GM21423 (cell line): ENCODE data around the gene IRAK2.

Source experiments
- ATAC-seq: cut with Tn5 transposase; IDR thresholded peaks from one replicate; pipeline ENCODE4 v1.9.1; 2021; ENCODE audit warnings: mild to moderate bottlenecking, moderate library complexity; ENCODE audit not compliant: unreplicated experiment

IRAK2 gene

DNA sequence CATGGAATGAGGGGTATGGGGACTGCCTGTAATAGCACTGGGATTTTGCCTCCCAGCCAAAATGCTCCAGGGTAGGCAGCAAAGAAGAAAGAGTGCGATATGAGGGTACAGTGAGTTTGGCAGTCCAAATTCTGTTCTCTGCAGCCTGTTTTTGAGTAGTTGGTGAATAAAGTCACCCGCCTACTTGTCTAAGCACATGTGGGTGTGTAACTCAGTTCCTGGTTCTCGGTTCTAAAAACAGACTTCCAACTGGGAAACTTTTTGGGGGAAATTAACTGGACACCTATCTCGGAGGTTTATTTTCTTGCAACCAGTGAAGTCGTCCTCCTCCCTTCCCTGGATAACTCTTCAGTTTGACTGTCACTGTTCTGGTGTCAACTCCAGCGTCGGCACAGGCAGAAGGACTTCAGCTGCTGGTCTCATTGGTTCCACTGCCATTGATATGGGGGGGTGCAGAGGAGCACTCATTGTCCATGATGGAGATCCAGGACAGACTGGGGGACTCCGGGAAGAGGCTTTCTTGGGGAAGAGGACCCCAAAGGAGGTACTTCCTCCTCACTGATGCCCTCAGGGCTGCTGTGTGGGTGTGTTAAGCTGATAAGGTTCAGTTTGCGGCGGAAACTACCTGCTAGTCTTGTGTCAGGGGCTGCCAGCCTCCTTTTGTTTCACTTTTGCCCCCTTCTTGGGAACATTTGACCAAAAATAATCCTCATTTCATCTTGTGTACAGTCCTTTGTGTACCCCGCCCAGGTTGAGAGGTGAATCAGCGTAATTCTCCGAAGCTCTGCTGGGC, 114.9 kb downstream of the IRAK2 start:
- no peak for ATAC-seq

DNA sequence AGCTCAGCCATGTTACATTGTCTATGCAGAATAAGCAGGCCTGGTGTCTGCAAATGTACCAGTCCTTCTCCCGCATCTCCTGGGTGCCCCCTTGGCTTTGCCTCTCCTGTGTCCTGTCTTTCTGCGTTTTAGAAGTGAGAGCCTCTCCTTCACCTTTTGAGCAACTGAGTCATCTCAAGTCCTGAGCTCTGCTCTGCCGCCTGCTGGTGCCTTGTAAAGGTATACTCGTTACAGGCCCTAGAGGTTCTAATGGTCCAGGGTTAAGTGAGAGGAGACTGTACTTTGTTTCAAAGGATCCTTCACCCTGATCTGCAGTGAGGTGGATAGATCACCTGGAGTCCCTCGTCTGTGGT, 115.4 kb downstream of the IRAK2 start:
- no peak for ATAC-seq

DNA sequence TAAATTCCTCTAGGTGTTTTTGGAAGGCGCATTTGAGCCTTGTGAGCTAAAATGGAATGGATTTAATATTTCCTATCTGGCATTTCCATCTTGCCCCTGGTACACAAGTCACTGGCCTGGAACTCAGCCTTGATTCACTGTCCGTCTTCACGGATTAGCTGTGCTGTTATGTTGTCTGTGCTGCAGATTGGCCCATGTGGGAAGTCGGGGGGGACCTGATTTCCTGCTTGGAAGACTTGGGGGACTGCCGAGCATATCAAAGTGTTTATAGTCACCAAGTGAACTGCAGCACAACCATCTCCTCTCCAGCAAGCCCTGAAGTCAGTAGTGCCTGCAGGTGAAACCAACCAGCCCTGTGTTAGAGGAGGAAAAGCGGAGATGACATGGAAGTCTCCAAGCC, 115.9 kb downstream of the IRAK2 start:
- ATAC-seq: no peak

DNA sequence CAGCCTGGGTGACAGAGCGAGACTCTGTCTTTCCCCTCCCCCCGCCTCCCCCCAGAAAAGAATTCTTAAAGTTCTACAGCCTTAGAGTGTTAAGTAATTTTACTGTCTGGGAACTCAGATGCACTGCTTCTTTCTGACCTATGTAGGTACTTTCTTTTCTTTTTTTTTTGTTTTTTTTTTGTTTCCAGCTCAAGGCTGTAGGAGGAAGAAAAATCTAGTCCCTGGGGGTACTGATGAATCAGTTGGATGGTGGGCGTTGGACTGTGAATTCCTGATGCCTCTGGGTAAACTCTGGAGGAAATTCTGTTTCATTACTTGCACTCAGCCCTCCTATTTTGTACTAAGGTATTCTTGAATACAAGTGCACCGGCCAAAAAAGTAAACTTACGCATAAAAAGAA, 117.2 kb downstream of the IRAK2 start:
- ATAC-seq: no peak

DNA sequence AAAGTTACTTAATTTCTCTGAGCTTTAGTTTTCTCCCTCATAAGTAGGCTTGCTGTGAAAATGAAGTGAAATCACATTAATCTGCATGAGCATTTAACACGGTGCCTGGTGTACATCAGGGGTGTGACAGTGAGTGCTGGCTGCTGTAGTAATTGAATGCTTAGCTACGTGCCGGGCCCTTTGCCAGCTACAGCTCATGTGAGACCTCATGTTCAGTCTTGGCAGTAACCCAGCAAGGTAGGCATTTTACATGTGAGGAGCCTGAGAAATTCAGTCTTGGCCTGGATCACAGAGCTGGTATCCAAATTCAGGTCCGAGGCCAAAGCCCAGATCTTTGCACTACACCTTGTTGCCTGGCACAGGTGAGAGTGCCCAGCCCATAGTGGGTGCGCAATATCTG, 118.9 kb downstream of the IRAK2 start:
- ATAC-seq: no peak

DNA sequence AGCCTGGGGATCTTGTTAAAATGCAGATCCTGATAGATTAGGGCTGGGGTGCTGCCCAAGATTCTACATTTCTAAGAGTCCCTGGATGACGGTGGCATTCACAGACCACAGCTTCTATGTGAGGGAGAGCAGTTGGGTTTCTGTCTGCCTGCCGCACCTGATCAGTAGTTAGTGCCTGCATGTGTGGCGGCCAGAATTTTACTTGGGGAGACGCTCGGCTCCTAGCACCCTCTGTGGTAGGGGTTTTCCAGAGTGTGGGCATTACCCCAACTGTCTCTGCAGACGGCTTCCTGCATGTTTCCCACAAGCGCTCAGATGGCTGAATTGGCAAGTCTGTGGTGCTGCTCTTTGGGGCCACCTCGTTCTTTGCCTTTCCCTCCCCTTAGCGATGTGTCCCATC, 119.8 kb downstream of the IRAK2 start:
- ATAC-seq: no peak

DNA sequence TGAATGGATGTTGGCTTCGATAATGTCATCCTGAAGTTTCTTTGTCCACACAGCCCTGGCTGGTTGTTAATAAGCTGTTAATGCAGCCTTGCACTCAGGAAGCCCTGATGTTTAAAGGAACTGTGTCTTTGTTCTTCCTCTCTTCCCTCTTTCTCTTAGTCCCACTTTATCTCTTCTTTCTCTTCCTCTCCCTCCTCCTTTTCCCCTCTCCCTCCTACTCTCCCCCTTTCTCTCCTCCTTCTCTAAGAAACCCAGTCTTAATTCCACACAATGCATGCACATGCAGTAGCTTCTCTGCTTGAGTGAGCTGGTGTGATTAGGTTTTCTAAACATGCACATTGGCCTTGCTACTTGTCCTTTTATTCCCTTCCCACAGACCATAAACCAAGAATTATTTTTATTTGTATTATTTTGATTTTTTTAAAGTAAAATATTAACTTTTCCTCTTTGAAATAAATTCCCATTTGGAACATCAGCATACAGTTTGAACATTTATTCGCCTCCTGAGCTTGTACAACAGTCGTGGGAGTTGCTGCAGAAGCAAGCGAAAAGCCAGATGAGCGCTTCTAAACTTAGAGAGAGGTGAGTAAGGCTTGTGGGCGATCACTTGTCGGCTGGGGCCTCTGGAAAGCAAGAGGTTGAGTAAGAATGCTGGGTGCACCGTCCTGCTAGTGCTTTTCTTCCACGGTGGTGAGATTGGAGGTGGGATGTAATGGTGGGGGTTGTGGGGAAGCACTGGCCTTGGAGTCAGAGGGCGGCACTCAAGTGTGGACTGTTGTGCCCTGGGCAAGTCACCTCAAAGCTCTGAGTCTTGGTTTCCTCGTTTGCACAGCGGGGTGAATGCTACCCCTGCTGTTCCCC, 120.8 kb downstream of the IRAK2 start:
- no peak for ATAC-seq

DNA sequence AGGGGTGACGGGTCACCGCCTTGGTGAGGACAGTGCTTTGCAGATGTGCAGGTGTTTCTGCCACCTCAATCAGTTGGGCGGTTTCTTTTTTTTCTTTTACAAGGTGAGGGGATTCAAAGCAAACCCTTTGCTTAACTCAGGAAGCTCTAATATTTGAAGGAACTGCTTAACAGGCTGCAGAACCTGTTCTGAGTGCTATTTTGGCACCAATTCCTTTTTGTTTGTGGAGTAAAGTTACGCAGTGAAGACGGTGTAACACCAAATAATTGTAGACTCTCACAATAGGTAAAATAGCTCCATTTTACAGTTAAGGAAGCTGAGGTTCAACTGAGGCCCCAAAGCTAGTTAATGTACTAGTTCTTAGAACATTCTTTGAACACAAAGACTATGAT, 121.4 kb downstream of the IRAK2 start:
- no peak for ATAC-seq

DNA sequence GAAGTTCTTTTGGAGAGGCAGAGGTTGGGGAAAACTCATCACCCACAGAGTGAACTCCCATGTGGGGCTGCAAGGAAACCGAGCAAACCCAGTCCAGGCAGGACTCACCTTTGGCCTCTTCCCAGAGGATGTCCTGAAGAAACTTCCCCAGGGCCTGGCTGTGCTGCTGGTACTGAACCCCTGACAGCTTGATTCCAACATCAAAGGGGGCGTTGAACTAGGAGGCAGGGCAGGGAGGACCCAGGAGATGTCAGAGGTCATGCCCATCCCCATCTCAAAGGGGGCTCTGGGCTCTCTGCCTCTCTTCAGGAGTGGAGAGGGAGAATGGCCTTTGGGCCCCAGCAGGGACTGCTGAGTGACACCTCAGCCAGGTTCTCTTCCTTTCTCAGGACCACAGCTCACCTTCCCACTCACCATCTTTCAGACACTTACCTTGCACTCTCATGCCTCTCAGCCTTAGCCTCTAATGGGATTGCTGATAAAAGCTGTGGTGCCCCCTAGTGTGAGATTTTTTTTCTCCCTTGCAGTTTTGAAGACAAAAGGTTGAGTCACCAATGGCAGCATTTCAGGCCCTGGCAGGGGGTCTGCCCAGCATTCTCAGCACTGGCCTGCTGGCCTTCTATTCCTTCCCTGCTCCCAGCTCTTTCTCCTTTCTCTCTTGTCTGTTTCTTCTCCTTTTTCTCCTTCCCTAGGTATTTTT, 122.0 kb downstream of the IRAK2 start:
- ATAC-seq: no peak

DNA sequence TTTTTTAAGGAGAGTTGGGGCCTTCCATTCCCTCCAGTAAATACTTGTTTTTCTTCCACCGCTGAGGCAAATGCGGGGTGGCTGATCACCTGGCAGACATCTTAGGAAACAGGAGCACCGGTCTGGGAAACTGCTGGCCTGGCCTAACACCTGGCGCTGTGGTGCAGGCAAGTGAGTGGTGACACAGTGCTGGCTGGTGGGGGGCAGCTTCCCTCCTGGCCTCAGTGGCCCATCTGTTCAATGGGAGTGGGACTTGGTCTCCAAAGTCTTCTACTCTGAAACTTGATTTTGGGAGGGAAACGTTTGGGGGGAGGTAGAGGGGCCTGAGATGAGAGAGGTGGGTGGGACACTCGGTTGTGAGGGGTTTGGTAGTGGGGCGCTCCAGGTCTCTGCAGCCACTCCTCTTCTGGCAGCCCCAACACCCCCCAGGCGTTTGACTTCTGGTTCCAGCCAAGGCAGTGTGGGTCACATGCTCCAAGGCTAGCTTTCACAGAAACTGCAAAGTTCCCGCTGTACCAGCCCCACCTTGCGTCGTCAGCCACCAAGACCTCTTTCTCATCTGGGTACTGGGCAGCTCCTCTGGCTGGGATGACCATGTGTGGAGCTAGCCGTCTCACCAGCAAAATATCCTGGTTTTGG, 123.3 kb downstream of the IRAK2 start:
- ATAC-seq: no peak

DNA sequence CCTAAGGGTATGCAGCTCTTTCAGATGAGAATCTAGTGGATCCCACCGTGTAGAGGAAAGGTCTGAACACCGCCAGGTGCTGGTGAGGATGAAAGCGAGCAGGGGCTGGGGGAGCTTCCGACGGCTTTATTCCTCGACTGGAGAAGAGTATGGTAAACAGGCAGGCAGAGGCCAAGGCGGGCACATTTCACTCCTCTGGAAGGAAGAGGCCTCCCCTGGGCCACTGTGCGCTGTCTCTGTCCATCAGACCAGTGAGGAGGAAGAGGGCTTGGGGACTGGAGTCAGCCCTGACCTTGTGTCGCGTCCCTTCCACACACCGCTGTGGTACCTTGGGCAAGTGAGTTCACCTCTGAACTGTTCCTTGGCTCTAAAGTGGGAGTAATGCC, 123.8 kb downstream of the IRAK2 start:
- ATAC-seq: no peak

DNA sequence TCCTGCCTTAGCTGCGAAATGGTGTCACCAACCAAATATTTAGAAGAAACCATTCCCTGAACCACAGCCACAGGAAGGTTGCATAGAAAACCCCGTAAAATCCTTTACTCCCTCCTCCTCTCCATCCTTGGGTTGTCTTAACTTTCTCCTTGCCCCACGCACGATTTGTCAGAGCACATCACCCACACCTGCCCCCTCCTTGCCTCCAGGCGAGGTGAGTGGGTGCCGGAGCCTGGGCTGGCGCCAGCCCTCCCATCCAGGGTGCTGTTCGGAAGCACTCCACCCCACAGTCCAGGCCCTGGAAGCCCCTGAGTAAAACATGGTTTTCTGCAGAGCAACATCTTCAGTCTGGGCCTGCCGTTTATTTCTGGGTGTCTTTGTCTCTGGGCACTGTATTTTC, 124.4 kb downstream of the IRAK2 start:
- no peak for ATAC-seq

DNA sequence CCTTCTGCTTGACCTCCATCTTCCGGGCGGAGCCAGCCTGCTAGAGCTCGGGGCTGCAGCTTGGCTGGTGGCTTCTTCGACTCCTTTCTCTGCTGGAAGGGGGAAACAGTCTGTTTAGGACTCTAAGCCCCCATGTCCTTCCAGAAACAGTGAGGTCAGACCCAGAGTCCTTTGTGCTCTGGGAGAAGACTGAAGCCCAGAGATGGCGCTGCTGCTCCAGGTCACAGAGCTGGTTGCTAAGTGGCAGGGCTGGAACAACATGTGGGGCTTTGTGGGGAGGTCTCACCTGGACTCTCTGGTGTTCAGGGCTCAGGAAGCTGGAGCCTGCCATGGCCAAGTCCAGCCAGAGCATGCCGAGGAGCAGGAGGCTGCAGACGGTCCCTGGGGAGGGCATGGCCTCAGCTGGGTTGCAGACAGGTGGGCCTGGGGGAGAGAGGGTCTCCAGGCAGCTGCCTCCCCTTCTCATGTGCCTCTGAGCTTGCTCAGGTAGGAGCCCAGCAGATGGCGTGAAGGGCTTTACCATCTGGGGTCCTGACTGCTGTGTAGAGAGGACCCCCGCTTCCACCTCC, 125.2 kb downstream of the IRAK2 start:
- no peak for ATAC-seq

DNA sequence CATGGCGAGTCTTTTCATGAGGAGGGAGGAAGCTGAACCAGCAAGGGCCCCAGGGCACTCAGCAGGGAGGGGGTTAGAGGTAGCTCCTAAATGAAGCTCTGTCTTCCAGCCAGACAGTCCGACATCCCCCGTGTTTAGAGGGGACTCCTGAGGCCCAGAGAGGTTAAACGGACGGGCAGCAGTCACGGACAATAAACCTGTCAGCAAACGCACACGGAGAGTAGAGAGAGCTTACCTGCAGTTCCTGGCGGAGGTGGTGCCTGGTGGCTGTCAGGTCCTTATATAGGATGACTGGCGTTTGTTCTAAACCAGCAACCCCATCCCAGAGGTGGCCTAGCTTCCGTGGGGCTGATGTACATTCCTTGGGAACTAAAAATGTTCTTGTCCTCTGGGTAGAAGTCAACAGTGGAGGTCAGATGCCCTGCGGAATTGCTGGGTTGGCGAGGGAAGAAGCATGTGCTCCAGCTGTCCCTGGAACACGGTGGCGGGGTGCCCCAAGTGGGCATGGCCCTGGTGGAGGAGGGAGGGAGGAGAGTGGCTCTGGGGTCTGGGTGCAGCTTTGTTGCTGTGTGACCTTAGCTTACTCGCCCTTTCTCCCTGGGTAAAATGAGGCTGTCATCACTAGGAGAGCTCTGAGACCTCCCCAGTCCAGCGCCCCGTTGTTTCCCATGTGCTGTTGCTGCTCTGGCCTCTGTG, 125.9 kb downstream of the IRAK2 start:
- no peak for ATAC-seq

DNA sequence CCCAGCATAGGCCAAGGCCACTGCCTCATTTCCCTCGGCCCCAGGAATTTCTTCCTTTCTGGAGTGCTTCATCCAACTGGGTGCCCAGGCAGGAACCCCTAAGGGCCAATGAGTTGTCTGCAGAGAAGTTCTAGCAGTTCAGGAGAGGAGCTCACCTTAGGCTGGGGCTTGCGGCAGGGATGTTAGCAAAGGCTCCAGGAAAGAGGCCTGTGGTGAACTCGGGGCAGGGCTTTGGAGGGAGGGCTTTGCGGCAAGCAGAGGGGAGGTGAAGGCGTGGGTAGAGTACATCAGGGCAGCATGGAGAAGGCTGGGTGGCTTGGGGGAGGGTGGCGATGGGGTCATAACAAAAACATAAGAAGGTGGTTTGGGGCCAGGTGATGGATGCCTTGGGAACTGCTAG, 126.9 kb downstream of the IRAK2 start:
- ATAC-seq: no peak

DNA sequence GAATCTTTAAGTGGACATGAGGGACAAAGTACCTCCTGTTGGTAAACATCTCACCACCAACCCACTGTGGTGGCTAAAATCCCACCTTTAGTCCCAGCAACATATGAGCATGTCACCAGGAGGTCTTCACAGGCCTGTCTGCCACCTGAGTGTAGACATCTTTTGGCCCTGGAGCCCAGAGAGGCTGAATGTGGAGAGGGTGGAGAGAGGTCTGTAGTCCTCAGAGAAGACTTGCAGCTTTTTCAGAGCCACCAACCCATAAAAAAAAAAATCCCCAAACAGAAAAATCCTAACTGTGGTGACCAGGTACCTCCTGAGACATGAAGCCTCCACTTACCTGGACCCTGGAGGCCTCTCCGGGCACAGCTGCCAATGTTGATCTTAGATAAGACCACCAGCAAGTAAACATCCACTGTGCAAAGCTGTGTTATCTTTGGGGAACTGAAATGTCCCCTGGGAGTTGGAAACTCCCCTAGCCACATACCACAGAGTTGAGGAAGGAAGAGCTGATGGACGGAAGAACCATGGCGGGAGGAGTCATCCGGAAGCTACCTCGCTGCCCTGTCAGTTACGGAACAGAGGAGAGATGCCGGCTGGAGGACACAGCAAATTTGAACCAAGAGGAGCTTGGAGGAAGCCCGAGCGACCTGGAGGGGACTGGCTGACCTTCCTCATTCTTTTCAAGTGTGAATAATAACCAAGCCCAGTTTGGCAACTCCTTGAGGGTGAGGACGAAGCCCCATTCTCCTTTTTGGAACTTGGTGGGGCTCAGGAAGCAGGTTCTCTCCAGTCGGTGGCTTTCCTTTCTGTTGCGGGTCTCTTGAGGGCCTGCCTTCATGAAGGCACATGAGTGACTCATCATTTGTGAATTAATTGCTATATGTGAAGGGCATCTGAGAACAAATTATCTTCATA, 128.0 kb downstream of the IRAK2 start, which contains the start of gene GHRL:
GHRL (minus strand) TSS at position 443 of the 915 bp plus-strand sequence. CDS start 2,767 bp downstream, outside the sequence.
- peak; percentile 77 for ATAC-seq
